Activated naive CD4-positive, alpha-beta T cell treated with Interleukin-2 at 50 U/mL for 16 hours (primary cell): ENCODE measurements around the gene FAM53B.

ENCODE experiments used
- DNase-seq: peaks from one replicate; pipeline ENCODE4 v3.0.0-alpha.2; 2020

The FAM53B gene

DNA sequence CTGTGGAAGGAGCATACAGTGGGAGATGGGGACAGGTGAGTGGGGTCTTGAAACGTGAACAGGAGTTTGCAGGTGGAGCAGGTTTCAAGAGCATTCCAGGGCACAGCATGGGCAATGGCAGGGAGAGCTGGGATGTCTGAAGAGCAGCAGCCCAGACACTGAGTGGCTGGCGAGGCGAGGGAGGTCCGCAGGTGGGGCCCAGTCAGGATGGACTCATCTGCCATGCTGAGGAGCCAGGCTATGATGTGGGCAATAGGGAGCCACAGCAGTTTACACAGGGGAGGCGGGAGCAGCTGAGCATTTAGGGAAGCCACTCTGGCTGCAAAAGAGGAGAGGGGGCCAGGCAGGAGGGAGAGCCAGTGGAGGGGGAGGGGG lies 138.7 kb downstream of the FAM53B start:
- no peak for DNase-seq

- no peak for DNase-seq
These were observed 139.2 kb downstream of the FAM53B start for GRCh38 chr10:124605001-124605370.

GRCh38 chr10:124604214-124605000 lies 139.8 kb downstream of the FAM53B start:
- DNase-seq, result no peak

DNA sequence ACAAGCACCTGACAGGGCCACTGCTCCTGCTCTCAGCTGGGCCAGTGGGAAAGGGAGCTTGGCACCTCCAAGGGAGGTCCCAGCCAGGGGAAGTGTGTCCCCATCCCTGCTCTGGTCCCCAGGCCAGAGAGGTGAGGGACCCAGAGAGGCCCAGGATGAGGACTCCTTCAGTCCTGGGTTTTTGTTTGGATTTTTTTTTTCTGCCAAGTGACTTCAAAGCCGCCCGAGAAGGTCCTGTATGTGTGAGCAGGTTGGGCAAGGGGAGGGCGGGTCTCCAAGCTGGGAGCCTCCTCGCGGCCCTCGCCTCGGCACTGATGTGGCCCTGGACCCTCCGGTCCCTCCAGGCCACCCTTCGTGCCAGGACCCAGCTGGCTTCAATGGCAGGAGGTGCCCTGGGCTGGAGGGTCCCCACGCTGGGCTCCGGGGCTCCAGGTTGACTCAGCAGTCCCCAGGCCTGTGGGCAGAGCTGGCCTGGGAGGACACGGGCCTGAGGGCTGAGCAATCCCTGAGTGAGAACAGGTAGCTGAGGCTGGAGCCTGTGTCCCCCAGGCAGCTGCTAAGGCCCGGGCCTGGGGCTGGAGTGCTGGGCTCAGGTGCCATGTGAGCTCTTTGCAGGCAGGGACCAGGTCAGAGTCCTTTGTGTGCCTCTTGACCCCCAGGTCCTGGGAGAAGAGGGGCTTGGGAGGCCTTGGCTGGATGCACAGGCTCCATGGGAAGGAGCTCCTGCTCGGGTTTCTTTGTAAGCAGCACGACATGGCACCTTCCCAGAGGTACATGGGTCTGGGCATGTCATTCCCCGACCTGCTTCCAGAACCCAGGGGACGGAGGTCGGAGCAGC lies 140.6 kb downstream of the FAM53B start:
- no peak for DNase-seq

GRCh38 chr10:124602646-124603365 lies 141.4 kb downstream of the FAM53B start:
- DNase-seq, result no peak

DNA sequence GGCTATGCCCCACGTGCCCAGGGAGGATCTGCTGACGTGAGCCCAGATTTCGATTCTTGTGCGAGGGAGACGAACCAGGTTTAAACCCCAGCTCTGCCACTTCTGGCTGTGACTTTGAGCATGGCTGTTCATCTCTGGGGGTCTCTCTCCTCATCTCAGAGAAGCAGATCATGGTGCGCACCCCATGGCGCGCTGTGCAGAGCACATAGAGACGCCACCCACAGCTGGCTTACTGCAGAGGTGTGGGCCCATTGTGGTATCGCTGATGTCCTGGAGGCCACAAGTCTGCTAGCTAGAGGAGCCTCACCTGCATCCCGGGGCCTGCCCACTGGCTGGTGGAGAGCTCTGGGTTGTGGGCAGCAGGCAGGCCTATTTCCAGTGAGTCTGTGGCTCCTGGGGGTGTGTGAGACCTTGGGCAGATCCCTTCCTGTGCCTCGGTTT lies 142.0 kb downstream of the FAM53B start:
- DNase-seq, result no peak

DNA sequence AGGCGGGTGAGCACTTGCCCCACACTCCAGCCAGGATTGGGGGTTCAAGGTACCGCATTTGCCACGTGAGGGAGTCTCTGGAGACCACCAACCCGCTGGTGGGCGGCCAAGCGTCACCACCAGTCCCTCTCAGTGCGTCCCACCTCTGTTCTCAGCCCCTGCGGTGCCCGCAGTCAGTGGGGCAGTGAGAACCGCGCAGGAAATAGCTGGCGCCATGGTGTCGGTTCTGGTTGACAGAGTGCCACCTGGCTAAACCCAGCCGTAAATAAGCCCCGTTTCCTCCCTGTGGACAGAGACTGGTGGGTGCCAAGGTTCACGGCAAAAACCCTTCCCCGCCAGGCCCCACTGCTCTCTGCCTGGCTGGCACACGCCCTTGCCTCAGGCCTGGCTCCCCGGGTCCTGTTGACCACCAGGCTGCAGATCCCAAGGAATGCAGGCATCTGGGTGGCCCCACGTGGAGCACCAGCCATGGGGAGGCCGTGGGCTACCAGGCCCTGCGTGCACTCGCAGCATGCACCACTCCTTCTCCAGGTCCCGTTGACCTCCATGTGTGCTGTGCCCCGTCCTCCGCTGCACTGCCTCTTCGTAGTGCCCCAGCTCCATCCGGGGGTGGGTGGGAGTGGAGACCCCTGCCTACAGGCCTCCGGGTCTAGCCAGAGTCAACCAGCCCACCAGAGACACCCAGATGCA lies 142.6 kb downstream of the FAM53B start:
- no peak for DNase-seq

DNA sequence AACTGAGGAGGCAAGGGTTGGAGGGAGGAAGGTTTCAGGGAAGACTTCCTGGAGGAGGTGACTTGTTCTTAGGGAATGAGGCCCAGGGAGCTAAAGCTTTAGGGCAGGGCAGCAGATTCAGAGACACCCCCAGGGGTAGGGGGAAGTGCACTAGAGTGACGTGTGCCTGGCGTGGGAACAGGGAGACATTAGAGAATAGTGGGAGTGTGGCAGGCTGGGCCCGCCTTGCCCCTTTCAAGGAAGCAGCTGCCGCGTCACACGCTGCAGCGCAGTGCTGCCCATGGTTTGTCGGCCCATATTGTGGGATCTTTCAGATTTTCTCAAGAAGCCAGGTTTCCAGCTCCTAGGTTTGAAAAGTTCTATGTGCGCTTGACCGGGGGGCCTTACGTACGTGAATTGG lies 143.2 kb downstream of the FAM53B start:
- no peak for DNase-seq

DNA sequence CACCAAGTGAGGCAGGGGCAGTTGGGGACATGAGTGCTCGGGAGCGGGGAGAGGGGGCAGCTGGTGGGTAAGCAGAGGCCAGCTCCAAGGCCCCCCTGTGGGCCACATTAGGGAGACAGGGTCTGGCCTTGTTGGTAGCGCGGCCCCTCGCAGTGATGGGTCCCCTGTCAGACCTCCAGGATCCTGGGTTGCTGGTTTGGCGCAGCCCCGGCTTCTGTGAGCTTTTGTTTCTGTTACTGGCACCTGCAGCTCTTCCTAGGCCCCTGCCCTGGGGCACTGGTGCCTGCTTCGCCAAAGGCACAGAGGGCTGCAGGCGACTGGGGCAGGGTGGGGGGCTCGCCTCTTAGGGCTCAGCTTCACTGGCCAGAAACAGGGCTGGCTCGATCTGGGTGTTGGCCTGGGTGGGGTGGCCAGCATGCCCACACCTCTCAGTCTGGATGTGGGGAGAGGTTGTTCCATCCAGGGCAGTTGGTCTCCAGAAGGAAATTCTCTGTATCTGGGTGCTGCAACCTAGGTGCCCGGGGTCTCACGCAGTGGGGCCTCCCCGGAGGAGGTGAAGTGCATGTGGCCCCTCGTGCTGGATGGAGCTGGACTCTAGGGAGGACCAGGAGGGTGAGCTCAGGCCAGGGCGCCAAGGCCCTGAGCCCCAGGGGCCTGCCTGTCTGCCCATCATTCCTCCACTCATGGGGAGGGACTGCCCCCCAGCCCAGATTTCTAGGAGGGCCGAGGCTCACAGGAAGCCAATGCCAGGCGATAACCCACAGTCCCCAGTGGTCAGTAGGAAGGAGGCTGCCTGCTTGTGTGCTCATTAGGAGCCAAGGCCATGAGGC lies 143.9 kb downstream of the FAM53B start:
- DNase-seq, result no peak

GRCh38 chr10:124599588-124600050 lies 144.6 kb downstream of the FAM53B start:
- DNase-seq, result no peak

GRCh38 chr10:124598773-124599587 lies 145.2 kb downstream of the FAM53B start:
- DNase-seq, result no peak

DNA sequence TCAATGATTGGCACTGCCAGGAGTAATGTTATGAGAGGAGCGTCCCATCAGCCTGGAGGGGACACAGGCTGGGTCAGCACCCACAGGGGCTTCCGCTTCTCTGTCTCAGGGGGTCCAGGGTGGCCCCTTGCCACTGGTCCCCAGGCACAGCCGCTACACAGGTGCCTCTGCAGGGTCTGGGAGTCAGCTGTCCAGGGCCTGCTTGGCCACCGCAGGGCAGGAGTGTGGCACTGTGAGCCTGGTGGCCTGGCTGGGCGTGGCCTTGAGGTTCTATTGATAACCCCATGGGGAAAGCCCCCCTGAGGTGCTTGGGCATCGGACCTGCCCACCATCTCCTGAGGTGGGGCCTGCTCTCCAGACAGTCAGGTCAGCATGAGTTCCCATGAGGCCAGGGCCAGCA lies 146.0 kb downstream of the FAM53B start:
- no peak for DNase-seq

- no peak for DNase-seq
These were observed 146.4 kb downstream of the FAM53B start for GRCh38 chr10:124597846-124598165.

GRCh38 chr10:124596962-124597845 lies 147.0 kb downstream of the FAM53B start:
- DNase-seq, result no peak

GRCh38 chr10:124596116-124596785 lies 147.9 kb downstream of the FAM53B start:
- no peak for DNase-seq

DNA sequence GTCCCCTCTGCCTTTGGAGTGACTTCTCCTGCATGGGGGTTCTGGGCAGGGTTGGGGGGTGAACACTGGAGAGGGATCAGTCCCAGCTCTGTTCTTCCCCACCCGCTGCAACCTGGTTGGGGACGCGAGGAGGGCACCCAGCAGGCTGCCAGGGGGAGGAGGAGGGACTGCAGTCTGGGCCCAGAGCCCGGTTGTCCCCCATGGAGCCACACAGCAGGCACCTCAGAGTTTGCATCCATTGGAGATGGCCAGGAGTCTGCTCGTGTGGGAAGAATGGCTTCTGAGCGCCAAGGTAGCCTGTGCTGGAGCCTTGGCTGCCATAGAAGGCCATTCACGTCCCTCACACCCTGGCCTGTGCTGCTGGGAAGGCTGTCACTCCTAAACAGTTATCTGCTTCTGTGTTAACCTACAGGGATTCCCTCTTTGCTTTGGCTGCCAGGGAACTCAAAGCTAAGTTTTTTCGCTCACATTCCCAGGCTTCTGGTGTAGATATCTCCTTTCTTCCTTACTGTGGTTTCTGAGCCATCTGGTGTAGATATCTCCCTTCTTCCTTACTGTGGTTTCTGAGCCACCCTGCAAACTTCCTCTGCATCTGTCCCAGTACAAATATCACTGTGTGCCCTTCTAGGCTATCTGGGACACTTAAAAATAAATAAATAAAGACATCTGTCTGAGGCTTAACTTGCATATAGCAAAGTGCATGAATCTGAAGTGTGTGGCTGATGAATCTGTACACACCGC lies 148.9 kb downstream of the FAM53B start:
- no peak for DNase-seq

DNA sequence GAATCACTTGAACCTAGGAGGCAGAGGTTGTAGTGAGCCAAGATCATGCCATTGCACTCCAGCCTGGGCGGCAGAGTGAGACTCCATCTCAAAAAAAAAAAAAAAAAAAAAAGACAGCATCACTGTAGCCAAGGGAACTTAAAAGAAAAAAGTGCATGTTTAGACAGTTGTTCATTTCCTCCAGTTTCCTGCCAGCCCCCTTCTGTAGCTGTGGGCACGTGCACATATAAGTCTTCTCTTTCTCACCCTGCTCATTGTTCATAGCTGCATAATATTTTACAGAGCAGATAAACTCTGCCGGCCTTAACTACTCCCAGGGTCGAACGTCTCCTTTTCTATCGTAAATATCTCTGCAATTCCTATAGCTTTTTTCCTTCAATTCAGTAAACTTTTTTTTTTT lies 149.9 kb downstream of the FAM53B start:
- no peak for DNase-seq

- DNase-seq, result no peak
These were observed 150.7 kb downstream of the FAM53B start for GRCh38 chr10:124593431-124593985.
